Measurements from ENCODE around the gene PPM1M. TPM values are rescaled to one million over a fixed set of nuclear protein-coding genes. Genes with fewer than 3 reads are reported as not detected.

Gene PPM1M
- total and polyA plus RNA-seq, 10 of the 15 experiments (the other 5 are each of a cell fraction or from before 2014, with no cell fraction given) = 7.3 to 24.8 (median 15.8) TPM

- TF ChIP-seq USF2 (IDR thresholded peaks at IDR 0.05; ENCODE audit: borderline replicate concordance, low read depth, low read length) = no peak
- no peak for TF ChIP-seq ZBTB4 (CRISPR knock-in tag; IDR thresholded peaks at IDR 0.05)
- no peak for TF ChIP-seq RBBP5 (conservative IDR thresholded peaks at IDR 0.05)
- TF ChIP-seq NRF1 (conservative IDR thresholded peaks at IDR 0.05; ENCODE audit: low read depth, low read length) = no peak
- no peak for TF ChIP-seq YY1 (IDR thresholded peaks at IDR 0.05; ENCODE audit: low read depth, low read length)
- no peak for TF ChIP-seq JUND (IDR thresholded peaks at IDR 0.05; ENCODE audit: low read depth, low read length)
- TF ChIP-seq YBX1 (IDR thresholded peaks at IDR 0.05) = no peak
- TF ChIP-seq CBX5 (IDR thresholded peaks at IDR 0.05; ENCODE audit: low read depth) = no peak
- TF ChIP-seq MEF2A (IDR thresholded peaks at IDR 0.05; ENCODE audit: insufficient read depth, low read depth, low read length) = no peak
- no peak for TF ChIP-seq JUNB (IDR thresholded peaks at IDR 0.05)
Observed at GRCh38 chr3:52283306-52283705, 37.7 kb downstream of the PPM1M start (continued).
